ENCODE data around the gene VRK1.

DNA sequence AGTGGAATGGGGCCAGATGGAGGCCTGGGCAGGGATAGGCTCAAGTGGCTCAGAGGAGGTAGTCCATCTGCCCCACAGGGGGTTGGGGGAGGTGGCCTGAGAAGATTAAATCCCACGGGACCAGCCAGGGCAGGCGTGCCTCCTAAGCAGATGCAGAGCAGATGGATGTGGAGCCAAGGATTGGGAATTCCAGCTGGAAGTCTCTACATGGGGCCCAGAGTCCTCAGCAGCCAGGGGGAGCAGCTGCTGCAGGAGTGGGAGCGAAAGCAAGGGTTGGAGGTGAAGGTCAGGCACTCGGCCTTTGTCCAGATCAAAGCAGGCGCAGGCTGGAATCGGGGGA is 42.4 kb upstream of the VRK1 start:
- no peak for TF ChIP-seq CTCF (conservative IDR thresholded peaks at IDR 0.05; ENCODE audit: low read depth, low read length)
- no peak for TF ChIP-seq EZH2 (IDR thresholded peaks at IDR 0.05; ENCODE audit: borderline replicate concordance, low read depth, low read length, poor library complexity, severe bottlenecking)

All from A673 (cell line).